D341Med (cell line): ENCODE results near the gene UTP11.
"Not testable (repeated sequence)": the region's sequence is repeated elsewhere in the genome, so short reads cannot be mapped to it uniquely, and the experiment has no call there.

Source experiments
- DNase-seq: peaks from one replicate; pipeline ENCODE4 v3.0.0; 2012; ENCODE audit warnings: low spot score

The UTP11 gene

DNA sequence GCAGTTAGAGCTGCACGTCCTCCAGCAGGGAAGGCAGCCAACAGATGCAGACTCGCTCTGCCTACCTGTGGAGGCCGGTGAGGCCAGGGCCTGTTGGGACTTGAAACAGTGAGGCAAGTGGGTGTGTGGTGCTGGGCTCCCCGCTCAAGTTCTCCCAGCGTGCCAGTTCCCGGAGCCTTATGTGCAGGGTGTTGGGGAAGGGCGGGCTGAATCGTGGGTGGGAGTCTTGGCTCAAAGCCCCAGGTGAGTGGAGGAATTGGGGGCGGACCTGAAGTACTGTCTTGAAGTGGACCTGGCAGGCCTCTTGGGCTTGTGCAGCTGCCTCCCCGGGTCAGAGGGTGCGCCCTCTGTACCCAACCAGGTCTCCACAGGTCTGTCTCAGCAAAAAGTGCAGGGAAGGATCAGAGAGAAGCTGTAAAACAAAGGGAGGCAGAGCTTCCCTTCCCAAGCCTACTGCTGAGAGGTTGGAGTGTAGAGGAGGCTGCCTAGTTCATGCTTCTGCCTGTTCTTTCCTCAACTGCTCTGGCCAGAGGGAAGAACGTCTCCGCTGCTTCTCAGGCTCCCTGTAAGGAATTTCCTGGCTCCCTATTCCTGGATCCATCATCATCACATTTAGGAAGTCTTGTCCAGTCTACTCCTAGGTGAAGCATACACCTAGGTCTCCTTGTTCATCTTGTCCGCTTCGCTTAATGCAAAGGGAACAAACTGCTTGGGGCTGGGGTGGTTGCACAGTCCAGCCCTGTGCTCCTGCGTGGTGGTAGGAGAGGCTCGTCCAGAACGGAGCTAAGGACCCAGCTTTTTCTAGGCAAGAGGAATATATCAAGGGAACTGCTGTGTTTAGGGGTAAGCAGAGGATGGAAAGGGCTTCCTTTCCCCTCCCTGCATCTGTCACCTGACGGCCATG, 14.9 kb downstream of the UTP11 start:
- no peak for DNase-seq

DNA sequence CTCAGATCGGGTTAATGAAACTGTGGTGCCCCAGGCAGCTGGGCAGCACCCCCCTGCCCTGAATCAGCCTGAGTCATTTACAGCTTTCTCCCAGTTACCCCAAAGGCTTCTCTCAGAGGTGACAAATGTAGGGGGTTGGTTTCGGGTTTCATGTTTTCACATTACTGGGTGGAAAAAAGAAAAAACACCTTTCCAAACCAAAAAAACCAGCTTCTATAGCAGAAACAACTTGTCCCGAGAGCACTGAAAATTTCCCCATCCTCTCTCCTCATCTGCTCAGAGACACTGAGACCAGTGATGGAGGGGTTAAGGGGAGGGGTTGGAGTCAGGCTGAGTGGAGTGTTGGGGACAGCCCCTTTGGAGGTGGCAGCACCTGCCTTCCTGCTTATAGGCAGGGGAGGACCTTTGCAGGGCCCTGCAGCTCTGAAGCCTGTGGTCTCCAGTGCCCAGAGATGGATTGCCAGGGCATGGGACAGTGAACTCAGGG, 15.6 kb downstream of the UTP11 start:
- DNase-seq = no peak

DNA sequence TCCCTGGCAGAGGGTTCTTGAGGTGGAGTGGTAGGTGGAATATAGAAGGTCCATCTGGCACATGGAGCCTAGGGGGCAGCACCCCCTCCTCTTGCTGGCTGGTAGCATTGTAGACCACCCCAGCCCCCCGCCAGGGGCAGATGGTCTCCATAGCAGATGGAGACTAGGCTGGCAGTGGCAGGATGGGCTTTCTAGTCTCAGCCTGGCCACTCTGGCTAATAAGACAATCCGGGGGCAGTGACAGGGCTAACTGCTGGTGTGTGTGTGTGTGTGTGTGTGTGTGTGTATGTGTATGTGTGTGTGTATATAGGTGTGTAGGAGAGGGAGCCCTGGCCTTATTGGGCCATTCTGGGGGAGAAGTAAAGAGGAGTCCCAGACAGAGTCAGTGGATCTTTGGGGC, 16.1 kb downstream of the UTP11 start:
- DNase-seq = peak; percentile 49

DNA sequence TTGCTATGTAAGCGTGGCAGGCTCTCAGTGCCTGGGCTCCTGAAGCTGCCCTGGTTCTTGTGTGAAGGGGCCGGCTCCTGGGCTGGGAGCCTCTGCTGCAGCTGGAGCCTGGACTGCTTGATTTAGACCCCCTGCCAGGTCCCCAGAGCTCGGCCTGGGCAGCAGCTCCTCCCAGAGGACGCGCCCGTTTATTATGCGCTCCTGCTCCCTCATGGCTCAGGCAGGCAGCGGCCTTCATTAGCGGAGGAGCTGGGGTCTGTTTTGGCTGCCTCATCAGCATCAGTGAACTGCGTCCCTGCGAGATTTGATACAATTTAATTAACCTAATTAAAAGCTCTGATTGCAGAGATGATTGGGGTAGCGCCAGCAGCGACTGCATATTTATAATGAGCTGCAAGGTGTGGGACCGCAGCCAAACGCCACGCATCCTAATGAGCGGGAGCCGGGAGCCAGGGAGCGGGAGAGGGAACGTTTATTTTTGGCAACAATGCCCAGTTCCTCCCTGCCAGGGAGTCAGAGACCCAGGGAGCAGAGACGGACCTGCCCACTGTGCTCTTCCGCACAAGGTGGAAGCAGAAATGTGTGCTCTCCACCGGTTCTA, 16.6 kb downstream of the UTP11 start:
- peak; percentile 71 for DNase-seq

DNA sequence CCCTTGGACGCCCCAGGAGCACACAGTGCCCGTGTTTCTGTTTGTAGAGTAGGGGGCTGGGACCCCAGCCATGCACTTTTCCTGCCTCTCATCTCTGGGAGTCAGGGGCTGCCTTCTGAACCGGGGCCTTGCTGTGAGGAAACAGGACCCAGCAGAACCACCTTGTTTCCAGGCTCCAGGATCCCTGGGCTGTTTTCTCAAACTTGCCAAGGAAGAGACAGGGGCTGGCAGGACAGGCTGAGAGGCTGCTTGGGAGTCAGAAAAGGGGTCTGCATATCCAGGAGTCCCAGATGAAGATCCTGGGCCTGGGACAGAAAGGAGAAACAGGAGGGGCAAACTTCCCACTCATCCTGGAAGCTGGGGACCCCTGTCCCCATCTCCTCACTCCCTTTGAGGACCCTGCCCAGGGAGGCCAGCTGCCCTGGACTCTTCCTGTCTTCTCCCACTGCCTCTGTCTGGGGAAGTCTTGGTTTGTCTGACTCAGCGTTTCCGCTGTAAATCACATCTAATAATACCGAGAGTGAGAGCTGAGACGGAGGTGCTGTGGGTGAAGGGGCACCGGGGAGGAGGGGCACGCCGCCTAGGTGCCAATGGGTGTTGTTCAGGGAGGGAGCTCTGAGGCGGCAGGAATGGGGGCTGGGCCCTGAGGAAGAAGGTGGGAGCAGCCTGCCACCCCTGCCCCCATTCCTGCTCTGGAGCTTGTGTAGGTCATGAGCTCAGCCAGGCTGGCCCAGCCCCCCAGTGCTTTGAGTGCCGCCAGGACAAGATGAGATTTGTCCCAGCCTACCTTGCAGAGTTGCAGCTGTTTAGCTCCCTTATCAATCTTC, 17.4 kb downstream of the UTP11 start:
- no peak for DNase-seq

DNA sequence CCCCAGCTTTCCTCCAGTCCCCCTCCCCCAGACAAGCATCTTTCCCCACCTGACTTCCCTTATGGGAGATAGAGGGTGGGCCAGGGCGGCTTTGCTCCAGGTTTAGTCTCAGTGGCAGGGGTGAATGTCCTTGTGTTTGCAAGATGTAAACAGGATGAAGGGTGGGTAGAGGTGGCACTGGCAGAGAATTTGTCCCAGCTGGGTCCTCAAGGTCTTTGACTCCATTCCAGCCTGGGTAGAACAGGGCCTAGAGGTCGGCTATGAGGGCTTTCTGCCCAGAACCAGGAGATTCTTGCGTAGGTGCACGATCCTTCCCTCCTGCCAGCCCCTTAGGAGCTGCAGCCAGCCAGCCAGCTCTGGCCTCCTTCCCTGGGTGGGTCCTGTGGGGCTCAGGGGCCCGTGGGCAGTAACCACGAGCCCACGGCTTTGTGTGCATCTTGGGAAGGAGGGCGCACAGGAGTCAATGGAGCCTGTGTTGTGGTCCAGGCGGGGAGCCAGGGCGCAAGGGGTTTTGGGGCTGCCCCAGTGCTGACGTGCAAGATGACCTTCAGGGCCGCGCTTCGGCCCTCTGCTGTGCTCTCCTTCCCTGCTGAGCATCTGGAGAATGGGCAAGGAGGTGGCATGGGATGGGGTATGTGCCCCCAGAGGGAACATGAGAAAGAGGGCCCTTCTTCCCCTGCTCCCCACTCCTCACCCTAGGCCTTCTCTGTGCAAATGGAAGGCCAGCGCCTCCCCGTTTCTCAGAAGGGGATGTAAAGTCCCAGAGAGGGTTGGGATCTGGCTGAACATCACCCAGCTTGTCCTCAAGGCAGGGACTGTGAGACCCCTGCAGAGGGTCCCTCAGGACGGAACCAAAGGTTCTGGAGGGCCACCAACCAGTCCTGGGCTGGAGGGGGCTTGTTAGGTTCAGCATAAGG, 18.3 kb downstream of the UTP11 start:
- DNase-seq = no peak

DNA sequence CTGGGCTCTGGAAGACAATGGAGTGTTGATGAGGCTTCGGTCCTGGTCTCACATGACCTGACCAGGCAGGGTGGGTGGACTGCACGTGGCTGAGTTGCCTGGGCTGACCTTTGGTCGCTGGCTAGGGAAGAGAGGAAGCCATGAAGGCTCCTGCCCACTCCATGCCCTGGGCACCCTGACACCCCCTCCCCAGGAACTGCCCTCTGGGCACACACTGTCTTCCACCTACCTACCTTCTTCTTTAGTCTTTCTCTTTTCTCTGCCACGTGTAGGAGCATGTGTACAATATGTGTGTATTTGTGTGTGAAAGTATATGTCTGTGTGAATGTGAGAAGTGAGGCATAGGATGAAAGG, 19.0 kb downstream of the UTP11 start:
- DNase-seq = no peak

DNA sequence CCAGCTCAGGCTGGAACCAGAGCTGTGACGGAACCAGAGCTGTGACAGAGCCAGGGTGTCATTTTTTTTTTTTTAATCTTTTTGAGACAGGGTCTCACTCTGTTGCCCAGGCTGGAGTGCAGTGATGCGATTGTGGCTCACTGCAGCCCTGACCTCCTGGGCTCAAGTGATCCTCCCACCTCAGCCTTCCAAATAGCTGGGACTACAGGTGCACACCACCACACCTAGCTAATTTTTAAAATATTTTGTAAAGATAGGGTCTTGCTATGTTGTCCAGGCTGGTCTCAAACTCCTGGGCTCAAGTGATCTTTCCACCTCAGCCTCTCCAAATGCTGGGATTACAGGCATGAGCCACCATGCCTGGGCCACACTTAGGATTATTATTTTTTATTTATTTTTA, 20.5 kb downstream of the UTP11 start:
- DNase-seq = not testable (repeated sequence)

DNA sequence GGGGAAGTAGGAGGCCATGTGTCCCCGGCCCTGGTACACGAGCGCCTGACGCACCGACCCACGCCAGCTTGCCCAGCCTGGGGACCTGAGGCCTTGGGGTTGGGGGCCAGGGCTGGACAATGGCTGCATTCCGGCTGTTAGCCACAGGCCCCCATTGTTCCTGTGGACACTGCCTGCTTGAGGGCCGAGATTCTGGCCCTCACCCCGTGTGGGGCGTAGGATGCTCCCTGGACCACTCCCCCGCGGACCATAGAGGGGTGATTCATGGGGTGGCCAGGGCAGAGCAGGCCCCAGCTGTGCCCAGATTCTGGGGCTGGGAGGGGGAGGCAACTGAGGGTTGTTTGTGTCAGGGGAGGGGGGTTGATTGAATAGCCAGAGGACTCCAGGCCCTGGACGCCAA, 22.3 kb downstream of the UTP11 start:
- no peak for DNase-seq

DNA sequence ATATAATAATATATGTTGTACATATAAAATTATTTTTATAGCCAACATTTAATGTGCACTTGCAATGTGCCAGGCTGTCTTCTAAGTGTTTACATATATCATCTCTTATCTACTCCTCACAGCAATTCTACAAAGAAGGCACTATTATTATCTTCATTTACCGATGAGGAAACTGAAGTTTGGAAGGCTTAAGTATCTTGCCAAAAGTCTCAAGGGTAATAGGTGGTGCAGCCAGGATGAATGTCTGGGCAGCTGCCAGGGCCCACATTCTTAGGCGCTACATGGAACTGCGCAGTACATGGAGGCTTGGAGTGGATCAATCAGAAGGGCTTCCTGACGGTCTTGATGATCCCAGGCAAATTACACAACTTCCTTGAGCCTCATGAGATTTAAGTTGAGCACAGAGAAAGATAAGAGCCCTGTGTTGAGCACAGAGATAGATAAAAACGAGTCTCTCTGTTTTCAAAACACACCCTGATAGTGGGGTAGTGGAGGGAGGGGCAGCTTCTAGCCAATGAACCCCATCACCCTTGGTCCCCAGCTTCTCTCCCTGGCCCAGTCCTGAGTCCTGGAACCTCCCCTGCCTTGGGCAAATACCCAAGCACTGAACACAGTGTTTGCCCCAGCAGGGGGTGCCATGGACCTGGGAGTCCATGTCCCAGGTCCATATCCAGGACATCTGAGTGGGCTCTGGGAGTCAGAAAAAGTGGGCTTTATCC, 24.8 kb downstream of the UTP11 start:
- DNase-seq = no peak

DNA sequence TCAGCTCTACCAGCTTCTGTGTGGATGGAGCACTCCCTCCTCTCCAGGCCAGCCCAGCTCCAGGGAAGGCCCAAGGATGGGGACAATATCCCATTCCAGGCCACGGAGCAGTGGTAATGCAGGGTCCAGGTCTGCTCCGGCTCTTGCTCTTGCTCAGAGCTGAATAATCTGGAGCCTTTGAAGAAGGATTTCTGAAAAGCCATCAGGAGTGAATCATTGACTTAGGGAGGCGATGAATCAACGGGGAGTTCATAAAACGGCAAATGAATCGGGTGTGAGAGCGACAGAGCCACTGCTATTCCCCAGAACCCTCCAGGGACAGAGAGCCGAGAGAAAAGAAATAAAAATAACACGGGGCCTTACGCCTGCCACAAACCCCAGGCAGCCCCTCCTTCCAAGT, 26.3 kb downstream of the UTP11 start:
- DNase-seq = no peak

DNA sequence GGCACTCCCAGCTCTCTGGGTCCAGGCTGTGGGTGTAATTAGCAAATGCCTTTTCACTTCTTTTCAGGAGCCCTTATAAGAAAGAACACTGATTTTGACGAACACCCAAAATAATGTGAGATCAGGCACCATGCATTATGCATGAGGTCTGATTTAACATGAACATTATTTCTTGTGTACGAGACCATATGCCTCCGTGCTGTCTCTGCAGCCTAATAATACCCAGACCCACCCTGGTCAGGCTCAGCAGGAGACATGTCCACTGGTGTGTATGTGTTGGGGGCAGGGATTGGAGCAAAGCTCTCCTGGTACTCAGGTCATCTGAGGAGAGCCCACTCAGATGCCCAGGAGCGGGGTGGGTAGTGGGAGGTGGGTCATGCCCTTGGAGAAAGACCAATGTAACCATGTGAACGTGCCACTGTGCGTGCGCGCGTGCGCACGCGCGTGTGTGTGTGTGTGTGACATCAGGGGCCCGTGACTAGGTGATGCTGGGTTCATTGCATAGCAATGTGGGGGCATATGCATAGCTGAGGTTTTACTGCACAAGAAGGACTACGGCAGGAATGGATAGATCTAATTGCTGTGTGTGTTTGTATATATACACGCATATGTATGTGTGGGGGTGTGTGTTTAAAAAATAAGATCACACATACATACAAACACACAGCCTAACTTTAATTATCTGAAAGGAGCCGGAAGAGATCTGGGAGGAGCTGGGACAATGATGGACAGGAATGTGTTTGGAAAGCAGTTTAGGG, 27.0 kb downstream of the UTP11 start:
- no peak for DNase-seq

DNA sequence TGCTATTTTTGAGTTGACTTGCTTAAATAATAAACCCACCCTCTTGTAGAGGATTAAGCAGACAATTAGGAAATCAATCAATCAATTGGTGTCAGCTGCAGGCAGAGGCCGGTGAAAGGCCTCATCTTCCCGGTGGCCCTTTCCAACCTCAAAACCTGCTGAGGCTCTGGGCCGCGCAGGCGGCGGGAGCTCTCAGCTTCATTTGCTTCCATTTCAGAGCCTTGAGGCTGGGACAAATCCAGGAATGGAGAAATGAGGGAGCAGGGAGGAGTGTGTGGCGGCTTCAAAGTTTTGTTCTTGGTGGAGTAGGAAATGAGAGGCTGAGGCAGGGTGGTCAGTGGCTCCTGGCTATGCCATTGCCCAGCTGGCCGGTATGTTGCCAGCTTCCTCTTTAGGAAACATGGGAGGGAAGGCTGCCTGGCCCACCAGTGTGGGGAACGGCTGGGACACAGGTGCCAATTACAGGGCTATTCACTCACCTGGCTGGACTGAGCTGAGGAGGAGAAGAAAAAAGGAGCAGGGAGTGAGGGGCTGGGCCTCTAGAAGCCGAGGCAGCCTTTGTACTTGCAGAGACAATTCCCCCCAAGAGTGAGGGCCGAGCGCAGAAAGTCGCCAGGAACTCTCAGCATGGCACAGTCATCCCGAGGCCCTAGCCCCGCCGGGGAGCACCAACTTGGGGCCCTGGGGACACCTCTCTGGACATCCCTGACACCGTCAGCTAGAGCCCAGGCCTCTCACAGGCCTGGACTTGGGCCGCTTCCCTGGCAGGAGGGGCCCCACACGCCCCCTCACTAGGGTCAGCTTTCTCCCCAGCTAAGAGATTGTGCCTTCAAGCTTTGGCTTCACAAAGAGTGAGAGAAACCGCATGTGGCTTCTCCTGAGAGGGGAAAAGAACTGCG, 29.7 kb downstream of the UTP11 start:
- DNase-seq = no peak

DNA sequence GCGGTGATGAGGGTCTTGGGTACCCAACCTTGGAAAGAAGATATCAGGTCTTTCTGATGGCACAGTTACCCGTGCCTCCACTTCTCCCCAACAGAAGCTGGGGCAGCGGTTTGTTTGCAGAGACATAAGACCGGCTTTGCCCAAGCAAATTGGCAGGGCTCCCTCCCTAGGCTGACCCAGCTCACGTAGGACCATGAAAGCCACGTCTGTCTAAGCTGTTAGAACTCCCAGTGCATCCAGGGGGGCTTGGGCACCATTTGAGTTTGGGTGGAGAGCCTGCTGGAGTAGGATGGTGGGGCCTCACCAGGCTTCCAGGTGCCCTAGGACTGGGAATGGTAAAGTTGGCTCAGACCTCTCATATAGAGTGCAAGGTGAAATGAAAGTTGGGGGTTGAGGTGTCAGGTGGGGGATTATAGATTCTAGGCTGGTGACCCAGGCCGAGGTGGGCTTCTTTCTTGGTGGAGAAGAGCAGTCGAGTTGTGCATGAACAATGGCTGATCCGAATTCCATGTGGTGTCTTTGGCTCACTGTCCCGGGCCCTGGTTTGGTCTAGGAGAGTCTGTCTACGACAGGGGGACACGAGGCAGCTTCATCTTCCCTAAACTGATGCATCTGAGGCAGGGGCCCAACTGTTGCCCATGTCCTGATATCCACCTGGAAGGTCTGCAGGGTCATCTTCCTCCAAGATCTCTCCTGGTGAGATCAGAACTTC, 30.7 kb downstream of the UTP11 start:
- DNase-seq = no peak

DNA sequence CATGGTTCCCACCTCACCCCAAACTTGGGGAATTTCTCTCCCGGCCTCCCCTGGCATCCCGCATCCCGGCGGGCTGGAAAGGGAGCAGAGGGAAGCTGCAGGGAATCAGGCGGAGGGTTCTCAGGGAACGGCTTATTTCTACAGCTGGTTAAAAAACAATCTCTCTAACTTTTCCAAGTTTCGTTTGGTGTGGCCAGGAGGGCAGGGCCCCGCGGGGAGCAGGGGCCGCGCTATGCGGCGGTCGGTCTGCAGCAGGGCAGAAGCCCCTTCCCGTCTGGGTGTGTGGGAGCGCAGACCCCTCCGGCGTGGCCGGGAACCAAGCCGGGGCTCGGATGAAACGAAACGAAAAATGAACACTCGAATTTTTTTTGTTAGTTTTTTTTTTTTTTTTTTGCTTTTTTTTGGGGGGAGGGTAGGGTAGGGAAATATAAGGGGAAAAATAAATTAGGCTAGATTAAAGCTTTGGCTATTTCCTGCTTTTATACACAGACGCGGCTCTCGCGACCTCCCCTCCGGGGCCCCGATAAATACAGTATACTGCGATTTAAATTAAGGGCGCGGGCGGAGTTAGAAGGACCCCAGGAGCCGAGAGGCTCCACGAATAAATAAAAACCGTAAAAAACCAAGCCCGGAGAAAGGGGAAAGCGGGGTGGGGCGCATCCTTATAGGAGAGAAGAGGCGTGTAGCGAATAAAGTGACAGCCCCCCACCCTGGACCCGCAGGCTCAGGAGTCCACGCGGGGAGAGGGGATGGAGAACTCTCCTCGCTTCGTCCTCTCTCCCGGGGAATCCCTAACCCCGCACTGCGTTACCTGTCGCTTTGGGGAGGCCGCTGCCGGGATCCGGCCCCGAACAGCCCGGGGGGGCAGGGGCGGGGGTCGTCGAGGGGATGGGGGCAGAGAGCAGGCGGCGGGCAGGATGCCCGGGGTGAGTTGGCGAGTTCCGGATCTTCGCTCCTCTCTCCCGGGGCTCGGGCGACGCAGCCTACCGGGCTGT, 32.0 kb downstream of the UTP11 start:
- DNase-seq = no peak

DNA sequence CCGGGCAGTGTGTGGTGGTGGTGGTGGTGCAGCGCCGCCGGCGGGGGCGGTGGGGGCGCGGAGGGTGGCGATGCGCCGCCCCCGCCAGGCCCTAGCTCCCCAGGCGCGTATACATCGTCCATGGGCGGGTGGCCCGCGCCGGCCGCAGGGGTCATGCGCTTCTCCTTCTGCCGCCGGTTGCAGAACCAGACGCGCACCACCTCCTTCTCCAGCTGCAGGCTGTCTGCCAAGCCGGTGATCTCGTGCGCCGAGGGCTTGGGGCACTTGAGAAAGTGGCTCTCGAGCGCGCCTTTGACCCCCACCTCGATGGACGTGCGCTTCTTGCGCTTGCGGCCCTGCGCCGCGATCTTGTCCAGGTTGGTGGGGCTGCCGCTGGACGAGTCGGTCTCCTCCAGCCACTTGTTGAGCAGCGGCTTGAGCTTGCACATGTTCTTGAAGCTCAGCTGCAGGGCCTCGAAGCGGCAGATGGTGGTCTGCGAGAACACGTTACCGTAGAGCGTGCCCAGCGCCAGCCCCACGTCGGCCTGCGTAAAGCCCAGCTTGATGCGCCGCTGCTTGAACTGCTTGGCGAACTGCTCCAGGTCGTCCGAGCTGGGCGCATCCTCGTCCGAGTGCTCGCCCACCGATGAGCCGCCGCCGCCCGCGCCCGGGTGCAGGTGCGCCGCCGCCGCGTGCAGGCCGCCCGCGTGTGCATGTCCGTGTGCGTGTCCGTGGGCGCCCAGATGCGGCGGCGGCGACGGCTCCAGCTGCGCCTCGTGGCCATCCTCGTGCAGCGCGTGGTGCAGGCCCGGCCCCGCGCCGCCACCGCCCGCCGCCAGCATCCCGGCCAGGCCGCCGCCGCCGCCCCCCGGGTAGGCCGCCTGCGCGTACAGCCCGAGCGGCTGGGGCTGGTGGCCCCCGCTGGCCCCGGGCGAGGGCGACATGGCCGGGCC, 33.1 kb downstream of the UTP11 start:
- no peak for DNase-seq
